ENCODE data around the gene TACSTD2. TPM values are rescaled to one million over a fixed set of nuclear protein-coding genes. Genes with fewer than 3 reads are reported as not detected.

Gene TACSTD2
- polyA plus RNA-seq, 1 donor (not counting 4 experiments of a cell fraction or from before 2014, with no cell fraction given) = 382 TPM

GRCh38 chr1:58545591-58546519 lies 31.2 kb downstream of the TACSTD2 start:
- FAIRE-seq (peak; percentile 5), DNase-seq (ENCODE audit: low read depth, low spot score) (no peak)
- no peaks in the 10 kb centered on the region for H3K36me3 ChIP-seq (ENCODE audit: control insufficient read depth in 2 of 2, extremely low read depth in 1 of 2, insufficient read depth in 2 of 2, low read length in 2 of 2)
- H3K4me1 ChIP-seq (ENCODE audit: control insufficient read depth, extremely low read depth, insufficient read depth, low read length) = peaks cover 9% of the 10 kb centered on the region
- no peaks in the 10 kb centered on the region for H3K9me3 ChIP-seq (ENCODE audit: control insufficient read depth, low read depth, low read length)
- H3K9me1 ChIP-seq (ENCODE audit: control insufficient read depth, extremely low read depth, insufficient read depth, low read length) = no peaks in the 10 kb centered on the region
- peak overlapping the region; percentile 80 for H2AFZ ChIP-seq (ENCODE audit: control insufficient read depth, low read length)
- dilution Hi-C loops (cut with MboI; ENCODE audit: extremely low pct_ligation_motif_present, low sequenced_read_pairs) = no loop called here
- peak overlapping the region; percentile 88 for H3K9ac ChIP-seq (ENCODE audit: control insufficient read depth, extremely low read depth, insufficient read depth, low read length)
- H3K4me2 ChIP-seq (ENCODE audit: control insufficient read depth, extremely low read depth, insufficient read depth, low read depth, low read length) = peak overlapping the region; percentile 92
- H3K27ac ChIP-seq (ENCODE audit: control insufficient read depth, insufficient read depth, low read length) = peak overlapping the region; percentile 85
- no peaks in the 10 kb centered on the region for H4K20me1 ChIP-seq (ENCODE audit: control insufficient read depth, extremely low read depth, insufficient read depth, low read length)
- H3K27me3 ChIP-seq (ENCODE audit: control insufficient read depth, extremely low read depth, insufficient read depth, low read length) = no peaks in the 10 kb centered on the region
- TF ChIP-seq EZH2 (IDR thresholded peaks at IDR 0.05; ENCODE audit: low read length) (no peak), CTCF (optimal IDR thresholded peaks at IDR 0.05 in 1 of 3, IDR thresholded peaks at IDR 0.05 in 1 of 3, conservative IDR thresholded peaks at IDR 0.05 in 1 of 3; ENCODE audit: extremely low read depth in 1 of 3, insufficient read depth in 2 of 3, low read length in 3 of 3) (no peak)
- peak overlapping the region; percentile 76 to 86 (median 84) for H3K4me3 ChIP-seq (ENCODE audit: control insufficient read depth in 2 of 3, extremely low read depth in 1 of 3, insufficient read depth in 2 of 3, low read depth in 1 of 3, low read length in 3 of 3)
- no peaks in the 10 kb centered on the region for H3K79me2 ChIP-seq (ENCODE audit: control insufficient read depth, insufficient read depth, low read length)

DNA sequence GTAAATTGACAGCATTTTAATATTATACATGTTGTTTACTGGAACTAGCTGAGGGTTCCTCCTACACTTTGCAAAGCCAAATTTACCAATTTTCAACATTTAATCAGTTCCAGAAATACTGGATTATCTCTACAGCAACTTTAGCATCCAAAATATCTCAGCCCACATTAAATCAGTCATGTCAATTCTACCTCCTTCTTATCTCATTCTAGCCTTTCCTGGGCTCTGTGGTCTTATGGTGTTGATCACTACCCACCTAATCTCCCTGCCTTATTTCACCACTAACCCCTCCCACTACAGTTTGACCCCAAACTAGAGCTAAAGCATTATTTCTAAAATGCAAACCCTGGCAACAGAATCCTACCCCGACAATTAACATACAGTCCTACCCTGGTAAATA lies 33.8 kb downstream of the TACSTD2 start:
- Histone ChIP-seq H3K4me2 (ENCODE audit: control insufficient read depth, extremely low read depth, insufficient read depth, low read depth, low read length) (no peak overlapping the region), H3K9ac (ENCODE audit: control insufficient read depth, extremely low read depth, insufficient read depth, low read length) (no peak overlapping the region), H3K79me2 (ENCODE audit: control insufficient read depth, insufficient read depth, low read length) (no peaks in the 10 kb centered on the region), H3K36me3 (ENCODE audit: control insufficient read depth in 2 of 2, extremely low read depth in 1 of 2, insufficient read depth in 2 of 2, low read length in 2 of 2) (no peaks in the 10 kb centered on the region), H3K9me3 (ENCODE audit: control insufficient read depth, low read depth, low read length) (no peaks in the 10 kb centered on the region), H4K20me1 (ENCODE audit: control insufficient read depth, extremely low read depth, insufficient read depth, low read length) (no peaks in the 10 kb centered on the region), H3K4me1 (ENCODE audit: control insufficient read depth, extremely low read depth, insufficient read depth, low read length) (peaks cover 9% of the 10 kb centered on the region), H3K9me1 (ENCODE audit: control insufficient read depth, extremely low read depth, insufficient read depth, low read length) (no peaks in the 10 kb centered on the region), H3K27me3 (ENCODE audit: control insufficient read depth, extremely low read depth, insufficient read depth, low read length) (no peaks in the 10 kb centered on the region), H3K4me3 (ENCODE audit: control insufficient read depth in 2 of 3, extremely low read depth in 1 of 3, insufficient read depth in 2 of 3, low read depth in 1 of 3, low read length in 3 of 3) (no peak overlapping the region), H2AFZ (ENCODE audit: control insufficient read depth, low read length) (no peak overlapping the region), H3K27ac (ENCODE audit: control insufficient read depth, insufficient read depth, low read length) (no peak overlapping the region)
- FAIRE-seq = no peak
- dilution Hi-C loops (cut with MboI; ENCODE audit: extremely low pct_ligation_motif_present, low sequenced_read_pairs) = no loop called here
- DNase-seq (ENCODE audit: low read depth, low spot score) = no peak
- no peak for TF ChIP-seq CTCF (optimal IDR thresholded peaks at IDR 0.05 in 1 of 3, IDR thresholded peaks at IDR 0.05 in 1 of 3, conservative IDR thresholded peaks at IDR 0.05 in 1 of 3; ENCODE audit: extremely low read depth in 1 of 3, insufficient read depth in 2 of 3, low read length in 3 of 3)
- TF ChIP-seq EZH2 (IDR thresholded peaks at IDR 0.05; ENCODE audit: low read length) = no peak

Measured in keratinocyte (primary cell).